ENCODE data around the gene ACYP2. TPM values are rescaled to one million over a fixed set of nuclear protein-coding genes. Genes with fewer than 3 reads are reported as not detected.

The ACYP2 gene
- total RNA-seq, 1 donor from 2014 or later = 4.4 TPM

Other genes starting within 250 kb of the ACYP2 start
- gene PSME4, start 144.6 kb upstream of the ACYP2 start, total RNA-seq = 35.2 and 40.8 TPM in 2 replicates
- not detected in 2 replicates for gene TSPYL6, start 140.6 kb downstream of the ACYP2 start, total RNA-seq

Data from dermis microvascular lymphatic vessel endothelial cell (primary cell).